ENCODE measurements around the gene LHFPL3.

Gene LHFPL3

GRCh38 chr7:104548861-104549260 lies 220.5 kb downstream of the LHFPL3 start:
- WGBS, result 80% methylated on average over 1 of the region's 2 CpGs
- no peak overlapping the region for H3K4me2 ChIP-seq (ENCODE audit: low read length, poor library complexity, severe bottlenecking)
- H2BK120ac ChIP-seq (ENCODE audit: low read depth, low read length), result no peak overlapping the region
- no peak overlapping the region for H3K14ac ChIP-seq (ENCODE audit: low read length in 2 of 2)
- no peaks in the 10 kb centered on the region for H3K9me3 ChIP-seq (ENCODE audit: control insufficient read depth, low read length)
- no peak overlapping the region for H3K4me3 ChIP-seq (ENCODE audit: insufficient read depth in 1 of 2, low read depth in 1 of 2, low read length in 2 of 2)
- H3K4me1 ChIP-seq (ENCODE audit: control insufficient read depth, insufficient read depth, low read depth, low read length), result no peaks in the 10 kb centered on the region
- no peak overlapping the region for H4K8ac ChIP-seq (ENCODE audit: low read length)
- no peak overlapping the region for H3K9ac ChIP-seq (ENCODE audit: low read length)
- H3K27ac ChIP-seq (ENCODE audit: low read length, poor library complexity, severe bottlenecking), result no peak overlapping the region
- H3K27me3 ChIP-seq (ENCODE audit: control insufficient read depth in 1 of 2, insufficient read depth in 1 of 2, low read length in 2 of 2), result no peaks in the 10 kb centered on the region
- no peak overlapping the region for H3K4ac ChIP-seq (ENCODE audit: low read depth in 1 of 2, low read length in 2 of 2)
- no peaks in the 10 kb centered on the region for H3K36me3 ChIP-seq (ENCODE audit: control insufficient read depth in 1 of 2, insufficient read depth in 2 of 2, low read depth in 1 of 2, low read length in 2 of 2)
- H2BK12ac ChIP-seq (ENCODE audit: low read length in 2 of 2), result no peak overlapping the region
- DNase-seq, result no peak
- no peak overlapping the region for H2BK15ac ChIP-seq (ENCODE audit: low read depth, poor library complexity, severe bottlenecking)
- H4K91ac ChIP-seq (ENCODE audit: low read length), result no peak overlapping the region
- H3K23ac ChIP-seq (ENCODE audit: low read length in 2 of 2), result no peak overlapping the region
- H2BK5ac ChIP-seq (ENCODE audit: low read depth, low read length, poor library complexity, severe bottlenecking), result no peak overlapping the region
- no peak overlapping the region for H2AK5ac ChIP-seq (ENCODE audit: low read length, severe bottlenecking)
- H3K18ac ChIP-seq (ENCODE audit: low read depth in 1 of 2, low read length in 2 of 2), result no peak overlapping the region
- H3K79me1 ChIP-seq (replicated peaks; ENCODE audit: low read length, poor library complexity, severe bottlenecking), result no peaks in the 10 kb centered on the region
- H2AFZ ChIP-seq (ENCODE audit: low read depth, low read length), result no peak overlapping the region

GRCh38 chr7:104550362-104550761 lies 222.0 kb downstream of the LHFPL3 start:
- no peak overlapping the region for H3K4me3 ChIP-seq (ENCODE audit: insufficient read depth in 1 of 2, low read depth in 1 of 2, low read length in 2 of 2)
- no peaks in the 10 kb centered on the region for H3K9me3 ChIP-seq (ENCODE audit: control insufficient read depth, low read length)
- no peaks in the 10 kb centered on the region for H3K36me3 ChIP-seq (ENCODE audit: control insufficient read depth in 1 of 2, insufficient read depth in 2 of 2, low read depth in 1 of 2, low read length in 2 of 2)
- H2BK5ac ChIP-seq (ENCODE audit: low read depth, low read length, poor library complexity, severe bottlenecking), result no peak overlapping the region
- H3K14ac ChIP-seq (ENCODE audit: low read length in 2 of 2), result no peak overlapping the region
- no peak overlapping the region for H3K4me2 ChIP-seq (ENCODE audit: low read length, poor library complexity, severe bottlenecking)
- no peaks in the 10 kb centered on the region for H3K4me1 ChIP-seq (ENCODE audit: control insufficient read depth, insufficient read depth, low read depth, low read length)
- H2BK120ac ChIP-seq (ENCODE audit: low read depth, low read length), result no peak overlapping the region
- H2AFZ ChIP-seq (ENCODE audit: low read depth, low read length), result no peak overlapping the region
- H3K4ac ChIP-seq (ENCODE audit: low read depth in 1 of 2, low read length in 2 of 2), result no peak overlapping the region
- no peak overlapping the region for H3K27ac ChIP-seq (ENCODE audit: low read length, poor library complexity, severe bottlenecking)
- H4K8ac ChIP-seq (ENCODE audit: low read length), result no peak overlapping the region
- H2BK12ac ChIP-seq (ENCODE audit: low read length in 2 of 2), result no peak overlapping the region
- WGBS, result 87% methylated on average over 3 of the region's 3 CpGs
- H2AK5ac ChIP-seq (ENCODE audit: low read length, severe bottlenecking), result no peak overlapping the region
- no peaks in the 10 kb centered on the region for H3K79me1 ChIP-seq (replicated peaks; ENCODE audit: low read length, poor library complexity, severe bottlenecking)
- H3K18ac ChIP-seq (ENCODE audit: low read depth in 1 of 2, low read length in 2 of 2), result no peak overlapping the region
- H3K27me3 ChIP-seq (ENCODE audit: control insufficient read depth in 1 of 2, insufficient read depth in 1 of 2, low read length in 2 of 2), result no peaks in the 10 kb centered on the region
- no peak overlapping the region for H4K91ac ChIP-seq (ENCODE audit: low read length)
- no peak overlapping the region for H3K9ac ChIP-seq (ENCODE audit: low read length)
- H2BK15ac ChIP-seq (ENCODE audit: low read depth, poor library complexity, severe bottlenecking), result no peak overlapping the region
- no peak for DNase-seq
- H3K23ac ChIP-seq (ENCODE audit: low read length in 2 of 2), result no peak overlapping the region

- no peak overlapping the region for H3K9ac ChIP-seq (ENCODE audit: low read length)
- H2BK120ac ChIP-seq (ENCODE audit: low read depth, low read length), result no peak overlapping the region
- no peaks in the 10 kb centered on the region for H3K36me3 ChIP-seq (ENCODE audit: control insufficient read depth in 1 of 2, insufficient read depth in 2 of 2, low read depth in 1 of 2, low read length in 2 of 2)
- no peak overlapping the region for H3K4ac ChIP-seq (ENCODE audit: low read depth in 1 of 2, low read length in 2 of 2)
- no peak overlapping the region for H2BK12ac ChIP-seq (ENCODE audit: low read length in 2 of 2)
- no peak overlapping the region for H2AK5ac ChIP-seq (ENCODE audit: low read length, severe bottlenecking)
- H4K8ac ChIP-seq (ENCODE audit: low read length), result no peak overlapping the region
- H3K27ac ChIP-seq (ENCODE audit: low read length, poor library complexity, severe bottlenecking), result no peak overlapping the region
- H3K4me1 ChIP-seq (ENCODE audit: control insufficient read depth, insufficient read depth, low read depth, low read length), result no peaks in the 10 kb centered on the region
- no peaks in the 10 kb centered on the region for H3K27me3 ChIP-seq (ENCODE audit: control insufficient read depth in 1 of 2, insufficient read depth in 1 of 2, low read length in 2 of 2)
- no peaks in the 10 kb centered on the region for H3K79me1 ChIP-seq (replicated peaks; ENCODE audit: low read length, poor library complexity, severe bottlenecking)
- no peak for DNase-seq
- no peak overlapping the region for H3K14ac ChIP-seq (ENCODE audit: low read length in 2 of 2)
- no peak overlapping the region for H3K23ac ChIP-seq (ENCODE audit: low read length in 2 of 2)
- H3K4me3 ChIP-seq (ENCODE audit: insufficient read depth in 1 of 2, low read depth in 1 of 2, low read length in 2 of 2), result no peak overlapping the region
- H2BK15ac ChIP-seq (ENCODE audit: low read depth, poor library complexity, severe bottlenecking), result no peak overlapping the region
- no peak overlapping the region for H3K18ac ChIP-seq (ENCODE audit: low read depth in 1 of 2, low read length in 2 of 2)
- no peak overlapping the region for H3K4me2 ChIP-seq (ENCODE audit: low read length, poor library complexity, severe bottlenecking)
- no peak overlapping the region for H2AFZ ChIP-seq (ENCODE audit: low read depth, low read length)
- no peak overlapping the region for H4K91ac ChIP-seq (ENCODE audit: low read length)
- no peaks in the 10 kb centered on the region for H3K9me3 ChIP-seq (ENCODE audit: control insufficient read depth, low read length)
- no peak overlapping the region for H2BK5ac ChIP-seq (ENCODE audit: low read depth, low read length, poor library complexity, severe bottlenecking)
- 81% methylated on average over 1 of the region's 1 CpG for WGBS
Observed at GRCh38 chr7:104551226-104551625, 222.8 kb downstream of the LHFPL3 start.

- 20% methylated on average over 2 of the region's 4 CpGs for WGBS
- no peaks in the 10 kb centered on the region for H3K4me1 ChIP-seq (ENCODE audit: control insufficient read depth, insufficient read depth, low read depth, low read length)
- H3K27ac ChIP-seq (ENCODE audit: low read length, poor library complexity, severe bottlenecking), result no peak overlapping the region
Observed at GRCh38 chr7:104552102-104552501, 223.7 kb downstream of the LHFPL3 start.

More at GRCh38 chr7:104552102-104552501, 223.7 kb downstream of the LHFPL3 start:
- Histone ChIP-seq H2AFZ (ENCODE audit: low read depth, low read length) (no peak overlapping the region), H3K4me3 (ENCODE audit: insufficient read depth in 1 of 2, low read depth in 1 of 2, low read length in 2 of 2) (no peak overlapping the region), H3K9me3 (ENCODE audit: control insufficient read depth, low read length) (peaks cover 2% of the 10 kb centered on the region), H2BK5ac (ENCODE audit: low read depth, low read length, poor library complexity, severe bottlenecking) (no peak overlapping the region), H3K14ac (ENCODE audit: low read length in 2 of 2) (no peak overlapping the region), H3K18ac (ENCODE audit: low read depth in 1 of 2, low read length in 2 of 2) (no peak overlapping the region), H2BK120ac (ENCODE audit: low read depth, low read length) (no peak overlapping the region), H3K27me3 (ENCODE audit: control insufficient read depth in 1 of 2, insufficient read depth in 1 of 2, low read length in 2 of 2) (no peaks in the 10 kb centered on the region), H3K4ac (ENCODE audit: low read depth in 1 of 2, low read length in 2 of 2) (no peak overlapping the region), H3K36me3 (ENCODE audit: control insufficient read depth in 1 of 2, insufficient read depth in 2 of 2, low read depth in 1 of 2, low read length in 2 of 2) (no peaks in the 10 kb centered on the region), H2AK5ac (ENCODE audit: low read length, severe bottlenecking) (no peak overlapping the region), H2BK15ac (ENCODE audit: low read depth, poor library complexity, severe bottlenecking) (no peak overlapping the region), H2BK12ac (ENCODE audit: low read length in 2 of 2) (no peak overlapping the region), H3K23ac (ENCODE audit: low read length in 2 of 2) (no peak overlapping the region), H3K4me2 (ENCODE audit: low read length, poor library complexity, severe bottlenecking) (no peak overlapping the region), H3K9ac (ENCODE audit: low read length) (no peak overlapping the region), H4K8ac (ENCODE audit: low read length) (no peak overlapping the region), H4K91ac (ENCODE audit: low read length) (no peak overlapping the region), H3K79me1 (replicated peaks; ENCODE audit: low read length, poor library complexity, severe bottlenecking) (no peaks in the 10 kb centered on the region)
- DNase-seq, result peak; percentile 0
